Activated naive CD8-positive, alpha-beta T cell (primary cell): Measurements from ENCODE around the gene SEMA3C.

ENCODE experiments used
- H3K27ac Mint-ChIP-seq: one replicate; pipeline ENCODE4 v1.8.0; 2021; ENCODE audit warnings: mixed read lengths
- H3K27me3 Mint-ChIP-seq: one replicate; pipeline ENCODE4 v1.8.0; 2021; ENCODE audit warnings: mixed read lengths
- H3K36me3 Mint-ChIP-seq: one replicate; pipeline ENCODE4 v1.8.0; 2021; ENCODE audit warnings: mixed read lengths
- H3K4me1 Mint-ChIP-seq: one replicate; pipeline ENCODE4 v1.8.0; 2021; ENCODE audit warnings: low read depth, mixed read lengths
- H3K4me3 Mint-ChIP-seq: one replicate; pipeline ENCODE4 v1.8.0; 2021; ENCODE audit warnings: mild to moderate bottlenecking, mixed read lengths
- H3K9me3 Mint-ChIP-seq: one replicate; pipeline ENCODE4 v1.8.0; 2021; ENCODE audit warnings: low read depth, mixed read lengths

The SEMA3C gene

DNA sequence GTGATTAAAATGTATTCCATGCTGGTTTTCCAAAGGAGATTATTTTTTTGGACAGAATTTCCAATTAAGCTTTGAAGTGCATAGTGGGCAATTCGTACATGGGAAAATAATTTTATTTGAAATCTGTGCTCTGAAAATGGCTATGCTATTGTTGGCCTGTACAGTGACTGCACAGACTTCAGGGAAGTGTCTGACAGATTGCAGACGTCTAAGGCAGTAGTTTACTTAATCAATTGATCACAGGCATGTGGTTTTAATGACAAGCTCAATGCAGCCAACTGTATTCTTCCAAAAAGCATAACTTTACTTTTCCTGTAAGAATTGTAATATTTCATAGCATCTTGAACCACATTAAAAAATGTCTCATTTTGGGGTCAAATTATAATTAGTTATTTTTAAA, 102.0 kb downstream of the SEMA3C start:
- Mint-ChIP-seq H3K4me1 (no peaks in the 10 kb centered on the region), H3K36me3 (no peaks in the 10 kb centered on the region), H3K27me3 (no peaks in the 10 kb centered on the region), H3K27ac (no peak overlapping the region), H3K9me3 (peaks cover 7% of the 10 kb centered on the region), H3K4me3 (no peak overlapping the region)

- H3K27me3 Mint-ChIP-seq = no peaks in the 10 kb centered on the region
- no peaks in the 10 kb centered on the region for H3K36me3 Mint-ChIP-seq
- no peak overlapping the region for H3K4me3 Mint-ChIP-seq
- H3K9me3 Mint-ChIP-seq = peaks cover 7% of the 10 kb centered on the region
- H3K4me1 Mint-ChIP-seq = no peaks in the 10 kb centered on the region
- H3K27ac Mint-ChIP-seq = no peak overlapping the region
Measured at GRCh38 chr7:80815733-80816132, 103.1 kb downstream of the SEMA3C start.

- no peak overlapping the region for H3K27ac Mint-ChIP-seq
- no peak overlapping the region for H3K4me3 Mint-ChIP-seq
- H3K36me3 Mint-ChIP-seq = no peaks in the 10 kb centered on the region
- no peaks in the 10 kb centered on the region for H3K4me1 Mint-ChIP-seq
- peaks cover 3% of the 10 kb centered on the region for H3K9me3 Mint-ChIP-seq
- H3K27me3 Mint-ChIP-seq = no peaks in the 10 kb centered on the region
Measured at GRCh38 chr7:80809545-80809944, 109.3 kb downstream of the SEMA3C start.

GRCh38 chr7:80807166-80807900, 111.5 kb downstream of the SEMA3C start:
- no peaks in the 10 kb centered on the region for H3K4me1 Mint-ChIP-seq
- no peak overlapping the region for H3K4me3 Mint-ChIP-seq
- H3K27me3 Mint-ChIP-seq = no peaks in the 10 kb centered on the region
- no peaks in the 10 kb centered on the region for H3K36me3 Mint-ChIP-seq
- H3K27ac Mint-ChIP-seq = no peak overlapping the region
- no peaks in the 10 kb centered on the region for H3K9me3 Mint-ChIP-seq

DNA sequence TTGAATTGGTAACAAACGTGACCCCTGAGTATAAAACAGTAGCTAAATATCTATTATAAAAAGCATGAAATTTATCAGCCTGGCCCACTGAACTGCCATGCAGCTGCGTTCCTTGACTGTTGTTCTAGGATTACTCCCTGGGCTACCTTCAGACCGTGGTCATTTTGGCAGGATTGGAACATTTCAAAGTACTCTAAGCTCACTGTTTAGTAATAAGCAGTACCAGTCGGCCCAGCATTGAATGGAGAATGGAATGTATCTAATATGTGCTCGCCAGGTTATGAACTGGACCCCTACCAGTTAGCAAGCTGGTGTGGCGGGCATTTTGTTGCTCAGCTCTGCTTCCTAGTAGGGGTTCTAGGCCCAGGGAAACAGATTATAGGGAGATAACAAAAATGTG, 112.2 kb downstream of the SEMA3C start:
- Mint-ChIP-seq H3K9me3 (no peaks in the 10 kb centered on the region), H3K27me3 (no peaks in the 10 kb centered on the region), H3K4me1 (no peaks in the 10 kb centered on the region), H3K27ac (no peak overlapping the region), H3K4me3 (no peak overlapping the region), H3K36me3 (no peaks in the 10 kb centered on the region)

- no peaks in the 10 kb centered on the region for H3K36me3 Mint-ChIP-seq
- no peaks in the 10 kb centered on the region for H3K9me3 Mint-ChIP-seq
- H3K27ac Mint-ChIP-seq = no peak overlapping the region
- H3K4me3 Mint-ChIP-seq = no peak overlapping the region
- H3K27me3 Mint-ChIP-seq = no peaks in the 10 kb centered on the region
- H3K4me1 Mint-ChIP-seq = no peaks in the 10 kb centered on the region
Measured at GRCh38 chr7:80804589-80804988, 114.3 kb downstream of the SEMA3C start.

- H3K36me3 Mint-ChIP-seq = no peaks in the 10 kb centered on the region
- H3K9me3 Mint-ChIP-seq = no peaks in the 10 kb centered on the region
Measured at GRCh38 chr7:80802527-80802926, 116.3 kb downstream of the SEMA3C start.

GRCh38 chr7:80794631-80795573, 123.9 kb downstream of the SEMA3C start:
- H3K27me3 Mint-ChIP-seq = no peaks in the 10 kb centered on the region
- H3K27ac Mint-ChIP-seq = no peak overlapping the region
- H3K36me3 Mint-ChIP-seq = no peaks in the 10 kb centered on the region
- H3K9me3 Mint-ChIP-seq = no peaks in the 10 kb centered on the region
- no peaks in the 10 kb centered on the region for H3K4me1 Mint-ChIP-seq
- no peak overlapping the region for H3K4me3 Mint-ChIP-seq

More at GRCh38 chr7:80802527-80802926, 116.3 kb downstream of the SEMA3C start:
- H3K4me3 Mint-ChIP-seq = no peak overlapping the region
- no peaks in the 10 kb centered on the region for H3K27me3 Mint-ChIP-seq
- H3K27ac Mint-ChIP-seq = no peak overlapping the region
- H3K4me1 Mint-ChIP-seq = no peaks in the 10 kb centered on the region

DNA sequence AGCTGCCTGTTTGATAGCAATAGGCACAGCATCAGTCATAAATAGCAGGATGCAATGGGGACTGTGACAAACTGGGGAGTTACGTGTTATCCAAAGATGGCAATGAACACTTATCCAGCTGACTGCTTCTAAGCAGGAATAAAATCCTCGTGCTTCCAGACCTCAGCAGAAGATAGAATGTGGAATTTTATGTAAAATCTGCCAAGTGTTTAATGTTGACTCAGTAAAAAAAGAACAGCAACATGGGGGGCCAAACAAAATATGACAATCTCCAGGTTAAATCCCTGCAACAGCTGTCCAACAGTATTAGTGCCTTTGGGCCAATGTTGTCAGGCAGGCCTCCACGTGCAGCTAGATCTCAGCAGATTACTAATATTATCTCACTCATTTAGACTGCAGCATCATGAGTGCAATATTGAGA, 127.3 kb downstream of the SEMA3C start:
- no peaks in the 10 kb centered on the region for H3K4me1 Mint-ChIP-seq
- no peaks in the 10 kb centered on the region for H3K36me3 Mint-ChIP-seq
- no peak overlapping the region for H3K27ac Mint-ChIP-seq
- H3K9me3 Mint-ChIP-seq = no peaks in the 10 kb centered on the region
- H3K27me3 Mint-ChIP-seq = no peaks in the 10 kb centered on the region
- no peak overlapping the region for H3K4me3 Mint-ChIP-seq

GRCh38 chr7:80790877-80791276, 128.0 kb downstream of the SEMA3C start:
- Mint-ChIP-seq H3K4me3 (no peak overlapping the region), H3K9me3 (no peaks in the 10 kb centered on the region), H3K4me1 (no peaks in the 10 kb centered on the region), H3K27me3 (no peaks in the 10 kb centered on the region), H3K27ac (no peak overlapping the region), H3K36me3 (no peaks in the 10 kb centered on the region)

DNA sequence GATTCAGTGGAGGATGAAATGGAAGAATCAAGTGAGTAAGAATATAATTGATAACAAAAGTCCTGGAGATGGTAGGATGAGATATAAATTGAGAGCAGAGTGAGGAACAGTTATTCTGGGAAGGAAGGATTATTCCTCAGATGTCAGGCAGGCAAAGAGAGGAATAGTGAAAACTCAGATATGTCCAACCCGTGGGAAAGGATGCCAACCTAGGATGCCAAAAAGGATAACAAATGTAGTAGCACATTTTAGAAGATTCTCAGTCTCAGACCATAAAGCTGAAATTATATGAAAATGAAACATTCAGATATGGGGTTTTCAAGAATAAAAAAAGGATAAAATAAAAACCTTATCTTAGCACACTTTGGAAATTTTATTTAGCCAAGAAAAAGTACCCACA, 131.1 kb downstream of the SEMA3C start:
- no peak overlapping the region for H3K4me3 Mint-ChIP-seq
- H3K36me3 Mint-ChIP-seq = no peaks in the 10 kb centered on the region
- no peak overlapping the region for H3K27ac Mint-ChIP-seq
- no peaks in the 10 kb centered on the region for H3K27me3 Mint-ChIP-seq
- no peaks in the 10 kb centered on the region for H3K4me1 Mint-ChIP-seq
- H3K9me3 Mint-ChIP-seq = no peaks in the 10 kb centered on the region

GRCh38 chr7:80785961-80786536, 132.8 kb downstream of the SEMA3C start:
- H3K9me3 Mint-ChIP-seq = peaks cover 3% of the 10 kb centered on the region
- no peak overlapping the region for H3K4me3 Mint-ChIP-seq
- H3K27ac Mint-ChIP-seq = no peak overlapping the region
- no peaks in the 10 kb centered on the region for H3K4me1 Mint-ChIP-seq
- peaks cover 1% of the 10 kb centered on the region for H3K27me3 Mint-ChIP-seq
- no peaks in the 10 kb centered on the region for H3K36me3 Mint-ChIP-seq

DNA sequence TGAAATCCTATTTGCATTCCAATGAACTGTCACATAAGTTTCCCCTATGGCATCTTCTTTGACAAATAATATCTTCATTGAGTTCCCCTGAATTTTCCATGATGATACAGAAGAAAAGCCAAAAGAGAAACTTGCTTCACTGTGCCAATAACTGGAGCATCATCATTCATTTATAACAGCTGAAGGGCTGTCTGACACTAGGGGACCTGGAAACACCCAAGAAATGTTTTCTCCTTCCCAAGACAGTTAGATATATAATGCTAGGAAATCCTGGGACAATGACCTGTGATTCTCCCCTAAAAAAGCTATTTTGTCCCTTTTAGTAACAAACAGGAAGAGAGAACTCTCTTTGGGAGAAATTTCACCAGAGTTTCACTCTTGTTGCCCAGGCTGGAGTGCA, 133.6 kb downstream of the SEMA3C start:
- H3K4me1 Mint-ChIP-seq = no peaks in the 10 kb centered on the region
- H3K36me3 Mint-ChIP-seq = no peaks in the 10 kb centered on the region
- peaks cover 1% of the 10 kb centered on the region for H3K27me3 Mint-ChIP-seq
- no peak overlapping the region for H3K27ac Mint-ChIP-seq
- H3K4me3 Mint-ChIP-seq = no peak overlapping the region
- peaks cover 3% of the 10 kb centered on the region for H3K9me3 Mint-ChIP-seq

- no peaks in the 10 kb centered on the region for H3K4me1 Mint-ChIP-seq
- H3K4me3 Mint-ChIP-seq = no peak overlapping the region
- no peak overlapping the region for H3K27ac Mint-ChIP-seq
- no peaks in the 10 kb centered on the region for H3K36me3 Mint-ChIP-seq
- peaks cover 1% of the 10 kb centered on the region for H3K27me3 Mint-ChIP-seq
- H3K9me3 Mint-ChIP-seq = peaks cover 3% of the 10 kb centered on the region
Measured at GRCh38 chr7:80783678-80784327, 135.0 kb downstream of the SEMA3C start.
